GM12878 (cell line): Measurements from ENCODE around the gene KLRF1. TPM values are rescaled to one million over a fixed set of nuclear protein-coding genes. Genes with fewer than 3 reads are reported as not detected.

Experiments used
- ATAC-seq: fragments of 200-7000 bp; cut with Tn5 transposase; 3 replicates; pipeline ENCODE4 v1.9.1; 2020; ENCODE audit warnings: mild to moderate bottlenecking, moderate library complexity
- BruUV-seq: library from RNA; stranded (reverse); fragments of 400-500 nt; replicated peaks from 2 replicates; lab custom pipeline; 2021; lab: Mats Ljungman, UMichigan
- CTCF ChIA-PET: fragments of 300-600 bp; sonication (Branson Sonifier 250); formaldehyde crosslinking; extraction: SDS; loops from one replicate; lab custom pipeline; 2021; ENCODE audit warnings: inconsistent platforms; lab: Yijun Ruan, JAX
- POLR2A ChIA-PET: fragments of 350-600 bp; formaldehyde crosslinking; extraction: SDS; loops from one replicate; lab custom pipeline; 2021; ENCODE audit warnings: inconsistent platforms; lab: Charles Lee
- RAD21 ChIA-PET: fragments of 300-600 bp; sonication (Branson Sonifier 250); formaldehyde crosslinking; loops from one replicate; lab custom pipeline; 2023; ENCODE audit warnings: antibody characterized with exemption; ENCODE audit not compliant: unreplicated experiment; lab: Charles Lee
- SMC1A ChIA-PET: fragments of 300-600 bp; sonication (Branson Sonifier 250); formaldehyde crosslinking; loops from one replicate; lab custom pipeline; 2023; ENCODE audit not compliant: unreplicated experiment, uncharacterized antibody; lab: Charles Lee
- DNase-seq: peaks from one replicate; pipeline ENCODE4 v3.0.0-alpha.2; 2011; ENCODE audit warnings: low read depth, low spot score
- FAIRE-seq: peaks from 3 replicates; lab custom pipeline; 2011; peaks lifted over from hg19 to GRCh38; lab: Jason Lieb, UNC
- H2AFZ ChIP-seq: 2 replicates; pipeline ENCODE4 v1.6.0; 2011; ENCODE audit warnings: low read depth, low read length, control low read depth; ENCODE audit not compliant: control insufficient read depth
- H3K27ac ChIP-seq: 2 replicates; pipeline ENCODE4 v1.5.1; 2011; ENCODE audit warnings: control low read depth; ENCODE audit not compliant: control insufficient read depth, insufficient read depth
- H3K27me3 ChIP-seq, 2 experiments: replicated peaks in 1 of 2; 2 replicates each; pipeline versions ENCODE4 v1.6.0 to v1.6.1; 2011; ENCODE audit warnings: low read length in 1 of 2; ENCODE audit not compliant: control insufficient read depth in 2 of 2, insufficient read depth in 2 of 2
- H3K36me3 ChIP-seq, 2 experiments: 2 replicates each; pipeline ENCODE4 v1.5.1; 2011; ENCODE audit warnings: low read length in 1 of 2; ENCODE audit not compliant: control insufficient read depth in 2 of 2, insufficient read depth in 2 of 2
- H3K4me1 ChIP-seq: 2 replicates; pipeline ENCODE4 v1.6.1; 2011; ENCODE audit warnings: mild to moderate bottlenecking, low read length, moderate library complexity, mixed read lengths; ENCODE audit not compliant: control insufficient read depth, insufficient read depth
- H3K4me2 ChIP-seq: 2 replicates; pipeline ENCODE4 v1.6.0; 2011; ENCODE audit warnings: control low read depth; ENCODE audit not compliant: control insufficient read depth, insufficient read depth
- H3K4me3 ChIP-seq: fragments of 200-600 bp; sonication (generic); 2 replicates; pipeline ENCODE4 v1.5.1; 2016
- H3K79me2 ChIP-seq: 2 replicates; pipeline ENCODE4 v1.6.0; 2011; ENCODE audit warnings: low read length; ENCODE audit not compliant: control insufficient read depth, insufficient read depth
- H3K9ac ChIP-seq: 2 replicates; pipeline ENCODE4 v1.8.0; 2011; ENCODE audit warnings: low read length, control low read depth, mixed read lengths; ENCODE audit not compliant: control insufficient read depth, insufficient read depth
- H3K9me3 ChIP-seq: replicated peaks from 3 replicates; pipeline ENCODE4 v1.5.1; 2011; ENCODE audit warnings: mild to moderate bottlenecking, low read length; ENCODE audit not compliant: control insufficient read depth, insufficient read depth
- H4K20me1 ChIP-seq: 2 replicates; pipeline ENCODE4 v1.6.0; 2011; ENCODE audit not compliant: control insufficient read depth, insufficient read depth
- ATF2 ChIP-seq: IDR thresholded peaks from 2 replicates; pipeline ENCODE4 v1.6.1; 2012; ENCODE audit warnings: low read length, inconsistent platforms
- EGR1 ChIP-seq, 2 experiments: IDR thresholded peaks; 1 replicate in 1 of 2; 2 replicates in 1 of 2; pipeline ENCODE4 v1.6.1; 2011 to 2012; ENCODE audit warnings: low read depth in 2 of 2, low read length in 2 of 2, borderline replicate concordance in 1 of 2, mild to moderate bottlenecking in 1 of 2, moderate library complexity in 1 of 2
- NBN ChIP-seq: fragments of 450-650 bp; IDR thresholded peaks from 2 replicates; pipeline ENCODE4 v1.6.1; 2016
- NFIC ChIP-seq: IDR thresholded peaks from 2 replicates; pipeline ENCODE4 v1.6.1; 2012; ENCODE audit warnings: low read depth, mild to moderate bottlenecking, inconsistent platforms, low read length, moderate library complexity
- NRF1 ChIP-seq: conservative IDR thresholded peaks from 2 replicates; pipeline ENCODE4 v1.6.1; 2011; ENCODE audit warnings: mild to moderate bottlenecking, low read depth, low read length, improper control_type of control experiment
- STAT1 ChIP-seq: fragments of 450-650 bp; conservative IDR thresholded peaks from 2 replicates; pipeline ENCODE4 v1.6.1; 2014; ENCODE audit warnings: antibody characterized with exemption, mild to moderate bottlenecking
- TARDBP ChIP-seq: IDR thresholded peaks from 2 replicates; pipeline ENCODE4 v1.6.1; 2016; ENCODE audit warnings: borderline replicate concordance
- WRNIP1 ChIP-seq: IDR thresholded peaks from 2 replicates; pipeline ENCODE4 v1.6.1; 2011; ENCODE audit warnings: low read depth, low read length, improper control_type of control experiment, borderline replicate concordance
- ZNF207 ChIP-seq: fragments of 450-650 bp; IDR thresholded peaks from 2 replicates; pipeline ENCODE4 v1.6.1; 2014; ENCODE audit warnings: antibody characterized with exemption, mild to moderate bottlenecking, borderline replicate concordance
- WGBS: methylation state at CpG from one replicate; pipeline ENCODE4 v1.1.6; 2016; ENCODE audit warnings: low lambda C conversion rate; ENCODE audit not compliant: insufficient replicate concordance, insufficient coverage; ENCODE audit errors: missing lambda C conversion rate; 5-methylcytosine and 5-hydroxymethylcytosine counted together
- in situ Hi-C: fragments of 300-500 bp; cut with MboI; formaldehyde crosslinking; loops from 9 replicates; pipeline ENCODE4 v1.14.3; 2018; ENCODE audit warnings: mixed read lengths
- intact Hi-C: fragments of 100-400 bp; cut with micrococcal nuclease; formaldehyde crosslinking; loops from one replicate; pipeline ENCODE4 v1.14.2; 2022; ENCODE audit not compliant: unreplicated experiment
- polyA plus RNA-seq, 11 experiments: library from polyadenylated mRNA; depleted of rRNA in 4 of 11; unstranded in 6 of 11; stranded (reverse) in 5 of 11; fragments of >200 nt; fragmentation: Nextera tagmentation in 4 of 11; fragmentation: Illumina TruSeq in 1 of 11; extraction: Ambion mirVana in 4 of 11; extraction: Trizol in 1 of 11; gene quantifications; 1 replicate in 1 of 11; 2 replicates in 10 of 11; pipeline versions ENCODE4 v1.2.1 to v1.2.3, GENCODE V29; 2011 to 2016; ENCODE audit warnings: inconsistent platforms in 2 of 11, missing spikeins in 2 of 11, low read depth in 1 of 11
- total RNA-seq, 4 experiments: library from RNA; depleted of rRNA in 3 of 4; stranded (reverse); fragments of >200 nt in 3 of 4; fragmentation: Illumina TruSeq in 1 of 4; extraction: Trizol in 1 of 4; gene quantifications; 2 replicates each; pipeline versions ENCODE4 v1.2.1 to v1.2.3, GENCODE V29; 2013 to 2021

KLRF1 gene
- total and polyA plus RNA-seq, 10 of the 15 experiments (the other 5 are each of a cell fraction or from before 2014, with no cell fraction given) = 0.13 to 2.0 (median 0.18) TPM; not detected in 6

GRCh38 chr12:9851927-9852326 is 24.6 kb downstream of the KLRF1 start (continued):
- TF ChIP-seq NFIC (no peak), TARDBP (no peak), NRF1 (no peak)

- H3K36me3 ChIP-seq = no peaks in the 10 kb centered on the region
- RAD21 ChIA-PET = no interaction called here
- H3K27ac ChIP-seq = no peak overlapping the region
- no peaks in the 10 kb centered on the region for H3K9me3 ChIP-seq
- ATAC-seq (no peak), DNase-seq (no peak), FAIRE-seq (no peak)
- CTCF ChIA-PET = interaction anchor here (0.6 to 1.5 kb wide), 2 partner anchors 41 to 107 kb away, joined by 4 read pairs; no protein-coding TSS in a partner anchor
- POLR2A ChIA-PET = no interaction called here
- no peaks in the 10 kb centered on the region for H3K79me2 ChIP-seq
- H3K4me1 ChIP-seq = no peaks in the 10 kb centered on the region
- H3K4me2 ChIP-seq = no peak overlapping the region
- in situ Hi-C loops (no loop called here), intact Hi-C loops (no loop called here)
- H2AFZ ChIP-seq = no peak overlapping the region
- H3K27me3 ChIP-seq = no peaks in the 10 kb centered on the region
- no peak overlapping the region for H3K4me3 ChIP-seq
- H4K20me1 ChIP-seq = no peaks in the 10 kb centered on the region
- TF ChIP-seq STAT1 = no peak
- TF ChIP-seq ZNF207 = no peak
- TF ChIP-seq EGR1 (IDR thresholded peaks at IDR 0.05; ENCODE audit: borderline replicate concordance in 1 of 2, low read depth in 2 of 2, low read length in 2 of 2) = no peak
- TF ChIP-seq NBN = no peak
- TF ChIP-seq ATF2 = no peak
- TF ChIP-seq WRNIP1 = no peak
- BruUV-seq = no TSS peak
- WGBS = 50% methylated on average over 1 of the region's 1 CpG
- no peak overlapping the region for H3K9ac ChIP-seq
- SMC1A ChIA-PET = no interaction called here
Observed at GRCh38 chr12:9856151-9856550, 28.9 kb downstream of the KLRF1 start.
